GM12878 (cell line): ENCODE data around the gene POGZ. TPM values are rescaled to one million over a fixed set of nuclear protein-coding genes. Genes with fewer than 3 reads are reported as not detected.

Source experiments
- ATAC-seq: fragments of 200-7000 bp; cut with Tn5 transposase; 3 replicates; pipeline ENCODE4 v1.9.1; 2020; ENCODE audit warnings: mild to moderate bottlenecking, moderate library complexity
- BruUV-seq: library from RNA; stranded (reverse); fragments of 400-500 nt; replicated peaks from 2 replicates; lab custom pipeline; 2021; lab: Mats Ljungman, UMichigan
- CTCF ChIA-PET: fragments of 300-600 bp; sonication (Branson Sonifier 250); formaldehyde crosslinking; extraction: SDS; loops from one replicate; lab custom pipeline; 2021; ENCODE audit warnings: inconsistent platforms; lab: Yijun Ruan, JAX
- POLR2A ChIA-PET: fragments of 350-600 bp; formaldehyde crosslinking; extraction: SDS; loops from one replicate; lab custom pipeline; 2021; ENCODE audit warnings: inconsistent platforms; lab: Charles Lee
- RAD21 ChIA-PET: fragments of 300-600 bp; sonication (Branson Sonifier 250); formaldehyde crosslinking; loops from one replicate; lab custom pipeline; 2023; ENCODE audit warnings: antibody characterized with exemption; ENCODE audit not compliant: unreplicated experiment; lab: Charles Lee
- SMC1A ChIA-PET: fragments of 300-600 bp; sonication (Branson Sonifier 250); formaldehyde crosslinking; loops from one replicate; lab custom pipeline; 2023; ENCODE audit not compliant: unreplicated experiment, uncharacterized antibody; lab: Charles Lee
- DNase-seq: peaks from one replicate; pipeline ENCODE4 v3.0.0-alpha.2; 2011; ENCODE audit warnings: low read depth, low spot score
- FAIRE-seq: peaks from 3 replicates; lab custom pipeline; 2011; peaks lifted over from hg19 to GRCh38; lab: Jason Lieb, UNC
- H2AFZ ChIP-seq: 2 replicates; pipeline ENCODE4 v1.6.0; 2011; ENCODE audit warnings: low read depth, low read length, control low read depth; ENCODE audit not compliant: control insufficient read depth
- H3K27ac ChIP-seq: 2 replicates; pipeline ENCODE4 v1.5.1; 2011; ENCODE audit warnings: control low read depth; ENCODE audit not compliant: control insufficient read depth, insufficient read depth
- H3K27me3 ChIP-seq, 2 experiments: replicated peaks in 1 of 2; 2 replicates each; pipeline versions ENCODE4 v1.6.0 to v1.6.1; 2011; ENCODE audit warnings: low read length in 1 of 2; ENCODE audit not compliant: control insufficient read depth in 2 of 2, insufficient read depth in 2 of 2
- H3K36me3 ChIP-seq, 2 experiments: 2 replicates each; pipeline ENCODE4 v1.5.1; 2011; ENCODE audit warnings: low read length in 1 of 2; ENCODE audit not compliant: control insufficient read depth in 2 of 2, insufficient read depth in 2 of 2
- H3K4me1 ChIP-seq: 2 replicates; pipeline ENCODE4 v1.6.1; 2011; ENCODE audit warnings: mild to moderate bottlenecking, low read length, moderate library complexity, mixed read lengths; ENCODE audit not compliant: control insufficient read depth, insufficient read depth
- H3K4me2 ChIP-seq: 2 replicates; pipeline ENCODE4 v1.6.0; 2011; ENCODE audit warnings: control low read depth; ENCODE audit not compliant: control insufficient read depth, insufficient read depth
- H3K4me3 ChIP-seq: fragments of 200-600 bp; sonication (generic); 2 replicates; pipeline ENCODE4 v1.5.1; 2016
- H3K79me2 ChIP-seq: 2 replicates; pipeline ENCODE4 v1.6.0; 2011; ENCODE audit warnings: low read length; ENCODE audit not compliant: control insufficient read depth, insufficient read depth
- H3K9ac ChIP-seq: 2 replicates; pipeline ENCODE4 v1.8.0; 2011; ENCODE audit warnings: low read length, control low read depth, mixed read lengths; ENCODE audit not compliant: control insufficient read depth, insufficient read depth
- H3K9me3 ChIP-seq: replicated peaks from 3 replicates; pipeline ENCODE4 v1.5.1; 2011; ENCODE audit warnings: mild to moderate bottlenecking, low read length; ENCODE audit not compliant: control insufficient read depth, insufficient read depth
- H4K20me1 ChIP-seq: 2 replicates; pipeline ENCODE4 v1.6.0; 2011; ENCODE audit not compliant: control insufficient read depth, insufficient read depth
- CBFB ChIP-seq: IDR thresholded peaks from 2 replicates; pipeline ENCODE4 v1.6.1; 2016; ENCODE audit warnings: antibody characterized with exemption, low read depth
- E4F1 ChIP-seq: fragments of 450-650 bp; IDR thresholded peaks from 2 replicates; pipeline ENCODE4 v1.6.1; 2018; ENCODE audit warnings: borderline replicate concordance, mild to moderate bottlenecking; ENCODE audit not compliant: partially characterized antibody
- FOXM1 ChIP-seq: IDR thresholded peaks from 2 replicates; pipeline ENCODE4 v1.6.1; 2012; ENCODE audit warnings: low read depth, mild to moderate bottlenecking, inconsistent platforms, low read length, moderate library complexity
- IKZF1 ChIP-seq: fragments of 450-650 bp; conservative IDR thresholded peaks from 2 replicates; pipeline ENCODE4 v1.6.1; 2017; ENCODE audit warnings: antibody characterized with exemption, mild to moderate bottlenecking
- MEF2B ChIP-seq: fragments of 450-650 bp; IDR thresholded peaks from 2 replicates; pipeline ENCODE4 v1.6.1; 2018; ENCODE audit warnings: mild to moderate bottlenecking, moderate library complexity; ENCODE audit not compliant: partially characterized antibody, poor library complexity, severe bottlenecking
- NR2C2 ChIP-seq: IDR thresholded peaks from 2 replicates; pipeline ENCODE4 v1.6.1; 2011; ENCODE audit warnings: borderline replicate concordance, low read depth; ENCODE audit not compliant: control insufficient read depth, insufficient read length
- SP1 ChIP-seq: IDR thresholded peaks from one replicate; pipeline ENCODE4 v1.6.1; 2011; ENCODE audit warnings: low read depth, low read length
- in situ Hi-C: fragments of 300-500 bp; cut with MboI; formaldehyde crosslinking; loops from 9 replicates; pipeline ENCODE4 v1.14.3; 2018; ENCODE audit warnings: mixed read lengths
- intact Hi-C: fragments of 100-400 bp; cut with micrococcal nuclease; formaldehyde crosslinking; loops from one replicate; pipeline ENCODE4 v1.14.2; 2022; ENCODE audit not compliant: unreplicated experiment
- polyA plus RNA-seq, 11 experiments: library from polyadenylated mRNA; depleted of rRNA in 4 of 11; unstranded in 6 of 11; stranded (reverse) in 5 of 11; fragments of >200 nt; fragmentation: Nextera tagmentation in 4 of 11; fragmentation: Illumina TruSeq in 1 of 11; extraction: Ambion mirVana in 4 of 11; extraction: Trizol in 1 of 11; gene quantifications; 1 replicate in 1 of 11; 2 replicates in 10 of 11; pipeline versions ENCODE4 v1.2.1 to v1.2.3, GENCODE V29; 2011 to 2016; ENCODE audit warnings: inconsistent platforms in 2 of 11, missing spikeins in 2 of 11, low read depth in 1 of 11
- total RNA-seq, 4 experiments: library from RNA; depleted of rRNA in 3 of 4; stranded (reverse); fragments of >200 nt in 3 of 4; fragmentation: Illumina TruSeq in 1 of 4; extraction: Trizol in 1 of 4; gene quantifications; 2 replicates each; pipeline versions ENCODE4 v1.2.1 to v1.2.3, GENCODE V29; 2013 to 2021
- TF ChIP-seq, protein P1 (sequence below): IDR thresholded peaks from 2 replicates; pipeline ENCODE4 v1.6.1; 2011; ENCODE audit warnings: low read depth, low read length, improper control_type of control experiment, borderline replicate concordance

POGZ gene
- total and polyA plus RNA-seq, 10 of the 15 experiments (the other 5 are each of a cell fraction or from before 2014, with no cell fraction given): 11.3 to 80.6 (median 35.8) TPM

GRCh38 chr1:151393583-151393982 lies 65.7 kb downstream of the POGZ start:
- intact Hi-C loops: no loop called here
- no peak for ATAC-seq
- FAIRE-seq: no peak
- no peaks in the 10 kb centered on the region for H3K9me3 ChIP-seq
- H3K27ac ChIP-seq: no peak overlapping the region
- H4K20me1 ChIP-seq: no peaks in the 10 kb centered on the region
- BruUV-seq: no TSS peak
- no peak for DNase-seq
- no peak overlapping the region for H3K9ac ChIP-seq
- SMC1A ChIA-PET: interaction anchor here (1.5 kb wide), 1 partner anchor 11 kb away, joined by 3 read pairs; no protein-coding TSS in a partner anchor
- TF ChIP-seq, protein P1, sequence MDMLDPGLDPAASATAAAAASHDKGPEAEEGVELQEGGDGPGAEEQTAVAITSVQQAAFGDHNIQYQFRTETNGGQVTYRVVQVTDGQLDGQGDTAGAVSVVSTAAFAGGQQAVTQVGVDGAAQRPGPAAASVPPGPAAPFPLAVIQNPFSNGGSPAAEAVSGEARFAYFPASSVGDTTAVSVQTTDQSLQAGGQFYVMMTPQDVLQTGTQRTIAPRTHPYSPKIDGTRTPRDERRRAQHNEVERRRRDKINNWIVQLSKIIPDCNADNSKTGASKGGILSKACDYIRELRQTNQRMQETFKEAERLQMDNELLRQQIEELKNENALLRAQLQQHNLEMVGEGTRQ: no peak
- TF ChIP-seq IKZF1 (no peak), NR2C2 (no peak), SP1 (no peak), CBFB (no peak), MEF2B (no peak), E4F1 (no peak), FOXM1 (no peak)
- TF ChIP-seq, all 136 proteins: peak for 0
- H3K4me1 ChIP-seq: no peaks in the 10 kb centered on the region; the same call in 1 of the 2 replicates
- in situ Hi-C loops: no loop called here
- no peaks in the 10 kb centered on the region for H3K36me3 ChIP-seq
- H2AFZ ChIP-seq: no peak overlapping the region
- no peak overlapping the region for H3K4me3 ChIP-seq
- H3K27me3 ChIP-seq: no peaks in the 10 kb centered on the region
- no peak overlapping the region for H3K4me2 ChIP-seq
- ChIA-PET RAD21 (no interaction called here), CTCF (interaction anchor here (0.8 to 4.2 kb wide), 3 partner anchors 14 to 93 kb away, joined by 3 to 21 read pairs (median 4); no protein-coding TSS in a partner anchor), POLR2A (no interaction called here)
- no peaks in the 10 kb centered on the region for H3K79me2 ChIP-seq
